ENCODE results near the gene THAP4.

The THAP4 gene

GRCh38 chr2:241540401-241540770 is 96.6 kb downstream of the THAP4 start:
- no peak for ATAC-seq
- TF ChIP-seq CSDC2 (CRISPR knock-in tag; IDR thresholded peaks at IDR 0.05) (no peak), ZNF565 (CRISPR knock-in tag; conservative IDR thresholded peaks at IDR 0.05; ENCODE audit: low read depth) (no peak), ISL1 (CRISPR knock-in tag; IDR thresholded peaks at IDR 0.05) (no peak), OSR1 (CRISPR knock-in tag; IDR thresholded peaks at IDR 0.05) (no peak), SNAI2 (CRISPR knock-in tag; IDR thresholded peaks at IDR 0.05) (no peak), GLIS3 (CRISPR knock-in tag; IDR thresholded peaks at IDR 0.05) (no peak), TCF4 (CRISPR knock-in tag; IDR thresholded peaks at IDR 0.05; ENCODE audit: borderline replicate concordance) (no peak)

DNA sequence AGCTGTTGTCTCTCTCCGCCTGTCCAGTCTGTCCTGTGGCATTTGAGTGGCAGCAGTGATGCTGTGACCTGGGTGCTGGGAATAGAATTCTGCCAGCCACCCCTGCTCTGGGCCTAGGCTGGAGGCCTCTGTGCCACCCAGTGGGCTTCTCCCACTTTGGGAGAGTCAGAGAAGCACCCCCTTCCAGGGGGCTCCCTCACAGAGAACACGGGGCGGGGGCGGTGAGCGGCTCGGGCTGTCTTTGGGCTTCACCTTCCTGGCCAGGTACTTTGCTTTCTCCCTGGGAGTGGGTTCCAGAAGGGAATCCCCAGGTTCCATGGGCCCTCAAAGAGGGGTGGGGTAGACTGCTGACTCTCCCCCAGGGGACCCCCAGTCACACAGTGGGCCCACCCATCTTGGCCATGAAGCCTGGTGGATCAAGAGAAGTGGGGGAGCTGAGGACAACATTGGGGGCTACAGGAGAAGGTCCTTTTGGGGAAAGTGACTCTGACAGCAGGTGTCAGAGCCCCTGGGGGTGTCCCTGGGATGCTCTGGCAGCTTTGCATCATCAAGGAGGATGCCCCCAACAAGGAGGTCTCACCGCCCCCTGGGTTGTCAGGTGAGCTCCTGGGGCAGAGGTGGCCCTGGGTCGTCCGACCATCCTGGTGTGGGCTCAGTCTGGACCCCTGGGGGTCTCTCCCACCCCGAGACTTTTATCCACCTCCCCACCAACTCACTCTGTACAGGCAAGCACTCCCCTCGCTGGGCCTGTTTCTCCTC is 97.2 kb downstream of the THAP4 start:
- no peak for ATAC-seq

DNA sequence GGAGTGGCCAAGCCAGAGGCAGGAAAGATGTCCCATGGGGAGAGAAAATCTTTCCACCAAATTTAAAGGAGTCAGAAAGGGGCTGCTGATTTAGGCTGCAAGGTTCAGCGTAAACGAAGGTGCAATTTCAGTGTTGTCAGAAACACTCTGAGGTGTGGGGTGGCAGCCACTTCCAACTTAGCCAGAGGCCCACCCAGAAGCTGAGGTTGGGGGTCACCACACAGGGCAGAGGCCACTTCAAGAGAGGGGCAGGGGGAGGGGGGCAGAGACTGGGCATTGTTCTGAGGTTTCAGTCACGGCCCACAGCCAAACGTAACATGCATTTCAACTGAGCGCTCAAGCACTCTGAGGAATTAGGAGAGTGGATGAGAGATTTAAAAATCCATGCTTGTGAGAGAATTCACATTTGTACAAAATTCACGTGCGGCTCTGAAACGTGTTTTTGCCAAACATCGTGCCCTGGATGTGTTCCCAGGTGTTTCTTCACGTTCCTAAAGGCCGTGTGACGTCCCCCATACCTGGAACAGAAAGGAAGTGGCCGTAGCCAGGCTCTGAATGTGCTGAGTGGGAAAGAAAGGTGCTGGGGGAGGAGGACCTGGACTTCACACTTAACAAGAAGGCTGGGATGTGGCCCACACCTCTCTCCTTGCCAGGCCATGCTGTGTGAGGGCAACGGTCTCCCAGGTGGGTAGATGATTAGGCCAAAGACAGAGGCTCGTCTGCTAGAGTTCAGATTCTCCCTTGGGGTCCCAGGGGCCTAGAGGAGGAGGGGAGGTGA is 97.9 kb downstream of the THAP4 start:
- TF ChIP-seq CSDC2 (CRISPR knock-in tag; IDR thresholded peaks at IDR 0.05), result no peak
- TF ChIP-seq PPARA (CRISPR knock-in tag; IDR thresholded peaks at IDR 0.05; ENCODE audit: borderline replicate concordance), result no peak
- TF ChIP-seq, protein P1, sequence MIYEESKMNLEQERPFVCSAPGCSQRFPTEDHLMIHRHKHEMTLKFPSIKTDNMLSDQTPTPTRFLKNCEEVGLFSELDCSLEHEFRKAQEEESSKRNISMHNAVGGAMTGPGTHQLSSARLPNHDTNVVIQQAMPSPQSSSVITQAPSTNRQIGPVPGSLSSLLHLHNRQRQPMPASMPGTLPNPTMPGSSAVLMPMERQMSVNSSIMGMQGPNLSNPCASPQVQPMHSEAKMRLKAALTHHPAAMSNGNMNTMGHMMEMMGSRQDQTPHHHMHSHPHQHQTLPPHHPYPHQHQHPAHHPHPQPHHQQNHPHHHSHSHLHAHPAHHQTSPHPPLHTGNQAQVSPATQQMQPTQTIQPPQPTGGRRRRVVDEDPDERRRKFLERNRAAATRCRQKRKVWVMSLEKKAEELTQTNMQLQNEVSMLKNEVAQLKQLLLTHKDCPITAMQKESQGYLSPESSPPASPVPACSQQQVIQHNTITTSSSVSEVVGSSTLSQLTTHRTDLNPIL (CRISPR knock-in tag; IDR thresholded peaks at IDR 0.05; ENCODE audit: low read depth), result no peak
- no peak for TF ChIP-seq ZNF565 (CRISPR knock-in tag; conservative IDR thresholded peaks at IDR 0.05; ENCODE audit: low read depth)
- no peak for TF ChIP-seq ARNTL (CRISPR knock-in tag; IDR thresholded peaks at IDR 0.05; ENCODE audit: borderline replicate concordance, low read depth)
- no peak for TF ChIP-seq ZNF8 (CRISPR knock-in tag; IDR thresholded peaks at IDR 0.05)
- TF ChIP-seq SNAI2 (CRISPR knock-in tag; IDR thresholded peaks at IDR 0.05), result no peak
- no peak for TF ChIP-seq ZC3H10 (CRISPR knock-in tag; IDR thresholded peaks at IDR 0.05)
- no peak for TF ChIP-seq POU6F1 (CRISPR knock-in tag; IDR thresholded peaks at IDR 0.05; ENCODE audit: borderline replicate concordance, low read depth)
- ATAC-seq, result no peak

More for the DNA sequence above, 97.2 kb downstream of the THAP4 start:
- TF ChIP-seq ESRRG (CRISPR knock-in tag; IDR thresholded peaks at IDR 0.05) (no peak), PPARA (CRISPR knock-in tag; IDR thresholded peaks at IDR 0.05; ENCODE audit: borderline replicate concordance) (no peak), TOX (CRISPR knock-in tag; IDR thresholded peaks at IDR 0.05; ENCODE audit: borderline replicate concordance) (no peak), PATZ1 (CRISPR knock-in tag; IDR thresholded peaks at IDR 0.05; ENCODE audit: borderline replicate concordance) (no peak), GLIS3 (CRISPR knock-in tag; IDR thresholded peaks at IDR 0.05) (no peak), ARNTL (CRISPR knock-in tag; IDR thresholded peaks at IDR 0.05; ENCODE audit: borderline replicate concordance, low read depth) (no peak), TSHZ2 (CRISPR knock-in tag; IDR thresholded peaks at IDR 0.05) (no peak), ZFP30 (CRISPR knock-in tag; IDR thresholded peaks at IDR 0.05) (no peak), ZC3H10 (CRISPR knock-in tag; IDR thresholded peaks at IDR 0.05) (no peak), SNAI2 (CRISPR knock-in tag; IDR thresholded peaks at IDR 0.05) (no peak), OSR1 (CRISPR knock-in tag; IDR thresholded peaks at IDR 0.05) (no peak), CSRNP3 (CRISPR knock-in tag; IDR thresholded peaks at IDR 0.05) (no peak)
